Measurements from ENCODE around the gene STK11.
"Not testable (repeated sequence)": the region's sequence is repeated elsewhere in the genome, so short reads cannot be mapped to it uniquely, and the experiment has no call there.

STK11 gene

DNA sequence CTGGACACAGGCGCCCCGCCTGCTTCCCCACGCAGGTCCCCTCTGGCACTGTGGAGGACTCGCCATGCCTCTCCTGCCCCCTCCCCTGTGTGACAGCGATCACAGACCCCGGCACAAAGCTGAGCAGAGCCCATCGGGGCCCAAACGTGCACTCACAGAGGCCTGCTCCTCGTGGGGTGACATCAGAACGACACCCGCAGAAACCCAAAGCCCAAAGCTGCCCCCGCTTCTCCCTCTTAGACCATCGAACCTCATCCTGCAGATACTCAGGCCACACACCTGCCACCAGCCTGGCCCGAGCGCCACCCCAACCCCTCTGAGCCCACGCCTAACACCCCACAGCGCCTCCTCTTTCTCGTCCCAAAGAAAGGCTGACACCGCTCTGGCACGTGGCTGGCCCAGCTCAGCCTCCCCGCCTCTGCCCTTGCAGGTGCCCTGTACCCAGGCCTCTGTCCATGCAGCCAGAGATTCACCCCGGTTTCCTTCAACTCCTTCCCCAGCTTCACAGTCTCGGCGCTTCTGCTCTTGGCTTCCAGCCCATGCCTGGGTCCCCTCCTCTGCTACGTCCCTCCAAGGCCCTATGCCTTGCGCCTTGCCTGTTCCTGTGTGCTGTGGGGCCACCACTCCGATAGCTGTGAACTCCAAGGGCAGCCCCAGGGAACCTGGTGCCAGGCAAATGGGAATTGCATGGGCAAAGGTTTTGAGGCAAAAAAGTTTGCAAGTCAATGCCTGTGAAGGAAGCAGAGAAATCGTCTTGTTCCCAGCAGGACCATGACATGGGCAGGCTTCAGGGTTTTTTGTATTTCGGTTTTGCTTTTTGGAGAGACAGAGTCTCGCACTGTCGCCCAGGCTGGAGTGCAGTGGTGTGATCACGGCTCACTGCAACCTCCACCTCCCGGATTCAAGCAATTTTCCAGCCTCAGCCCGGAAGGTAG, 33.1 kb downstream of the STK11 start:
- no peak for DNase-seq

DNA sequence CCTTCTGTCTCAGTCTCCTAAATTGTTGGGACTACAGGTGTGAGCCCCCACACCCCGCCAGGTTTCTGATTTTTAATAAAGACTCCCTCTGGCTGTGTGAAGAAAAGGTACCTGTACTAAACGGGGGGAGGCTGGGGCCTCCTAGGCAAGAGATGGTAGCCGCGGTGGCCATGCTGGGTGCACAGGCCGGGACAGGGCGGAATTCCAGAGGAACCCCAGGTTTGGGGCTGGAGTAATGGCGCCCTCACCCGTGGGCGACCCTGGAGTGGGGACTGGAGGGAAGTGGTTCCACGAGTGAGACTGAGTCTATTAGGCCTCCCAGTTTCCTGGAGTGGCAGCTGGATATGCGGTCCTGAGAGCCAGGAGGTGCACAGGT, 33.8 kb downstream of the STK11 start:
- DNase-seq = no peak

DNA sequence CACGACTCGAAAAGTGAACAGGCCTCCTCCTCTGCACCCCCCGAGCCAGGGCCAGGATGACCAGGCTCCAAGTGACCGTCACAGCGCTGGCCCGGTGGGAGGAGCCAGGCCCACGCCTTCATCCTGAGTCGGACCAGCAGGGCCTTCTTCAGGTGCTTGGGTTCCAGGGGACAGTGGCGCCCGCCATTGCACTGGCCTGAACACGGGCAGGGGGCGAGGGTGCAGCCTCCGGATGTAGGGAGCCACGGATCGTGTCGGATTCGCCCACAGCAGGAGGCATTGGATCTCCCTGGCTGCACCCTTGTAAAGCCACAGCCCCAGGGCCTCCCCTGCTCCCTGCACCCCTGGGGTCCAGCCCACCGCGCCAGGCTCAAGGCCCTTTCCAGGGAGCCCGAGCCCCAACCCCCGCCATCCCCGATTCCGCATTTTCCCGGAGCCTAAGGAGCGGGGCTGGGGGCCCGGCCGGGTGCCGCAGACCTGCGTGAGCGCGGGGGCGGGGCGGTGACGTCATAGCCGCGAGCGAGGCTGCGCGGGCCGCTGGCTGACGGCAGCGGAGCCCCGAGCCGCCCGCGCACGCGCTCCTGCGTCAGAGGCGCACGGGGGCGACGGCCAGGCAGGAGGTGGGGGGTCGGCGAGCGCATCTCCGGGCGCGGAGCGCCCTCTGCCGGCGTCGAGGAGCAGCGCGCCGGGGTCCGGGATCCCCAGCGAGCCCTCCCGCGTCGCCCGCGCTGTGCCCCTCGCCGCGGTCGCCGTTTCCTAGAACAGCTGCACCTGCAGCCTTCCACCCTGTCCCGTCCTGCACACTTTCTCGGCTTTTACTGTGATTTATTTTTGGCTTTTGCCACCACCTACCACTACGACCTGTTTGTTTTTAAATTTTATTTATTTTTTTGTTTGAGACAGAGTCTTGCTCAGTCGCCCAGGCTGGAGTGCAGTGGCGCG, 34.5 kb downstream of the STK11 start:
- peak; percentile 91 for DNase-seq

DNA sequence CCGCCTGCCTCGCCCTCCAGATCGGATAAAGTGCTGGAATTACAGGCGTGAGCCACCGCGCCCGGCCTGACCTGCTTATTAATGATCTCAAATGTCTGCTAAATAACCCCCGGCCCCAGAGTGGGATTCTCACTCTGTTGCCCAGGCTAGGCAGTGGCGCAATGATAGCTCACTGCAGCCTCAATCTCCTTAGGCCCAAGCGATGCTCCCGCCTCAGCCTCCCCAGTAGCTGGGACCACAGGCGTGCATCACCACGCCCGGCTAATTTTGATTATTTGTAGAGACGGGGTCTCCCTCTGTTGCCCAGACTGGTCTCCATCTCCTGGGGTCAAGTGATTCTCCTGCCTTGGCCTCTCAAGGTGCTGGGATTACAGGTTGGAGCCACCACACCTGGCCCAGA, 35.3 kb downstream of the STK11 start:
- no peak for DNase-seq

DNA sequence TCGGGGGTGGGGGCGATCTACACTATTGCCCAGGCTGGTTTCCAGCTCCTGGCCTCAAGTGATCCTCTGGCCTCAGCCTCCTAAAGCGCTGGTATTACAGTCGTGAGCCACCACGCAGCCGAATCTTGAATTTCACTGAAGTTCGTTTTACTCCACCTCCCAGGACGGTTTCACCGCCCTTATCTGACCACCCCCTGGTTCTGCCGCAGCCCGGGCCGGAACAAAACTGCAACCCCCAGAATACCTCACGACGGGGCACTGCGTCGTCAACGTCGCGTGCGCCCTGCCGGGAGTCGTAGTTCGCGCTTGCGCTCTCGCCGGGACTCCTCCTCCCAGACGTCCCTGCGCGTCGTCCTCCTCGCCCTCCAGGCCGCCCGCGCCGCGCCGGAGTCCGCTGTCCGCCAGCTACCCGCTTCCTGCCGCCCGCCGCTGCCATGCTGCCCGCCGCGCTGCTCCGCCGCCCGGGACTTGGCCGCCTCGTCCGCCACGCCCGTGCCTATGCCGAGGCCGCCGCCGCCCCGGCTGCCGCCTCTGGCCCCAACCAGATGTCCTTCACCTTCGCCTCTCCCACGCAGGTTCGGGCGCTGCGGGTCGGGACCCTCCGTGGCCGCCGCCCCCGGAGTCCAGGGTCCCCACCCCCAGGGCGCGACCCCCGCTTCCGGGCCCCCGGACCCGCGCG, 36.0 kb downstream of the STK11 start, which contains the start of gene ATP5F1D:
ATP5F1D (plus strand) TSS at position 335 of the 679 bp plus-strand sequence; CDS start at position 435, 100 bp downstream.
- DNase-seq = peak; percentile 92

DNA sequence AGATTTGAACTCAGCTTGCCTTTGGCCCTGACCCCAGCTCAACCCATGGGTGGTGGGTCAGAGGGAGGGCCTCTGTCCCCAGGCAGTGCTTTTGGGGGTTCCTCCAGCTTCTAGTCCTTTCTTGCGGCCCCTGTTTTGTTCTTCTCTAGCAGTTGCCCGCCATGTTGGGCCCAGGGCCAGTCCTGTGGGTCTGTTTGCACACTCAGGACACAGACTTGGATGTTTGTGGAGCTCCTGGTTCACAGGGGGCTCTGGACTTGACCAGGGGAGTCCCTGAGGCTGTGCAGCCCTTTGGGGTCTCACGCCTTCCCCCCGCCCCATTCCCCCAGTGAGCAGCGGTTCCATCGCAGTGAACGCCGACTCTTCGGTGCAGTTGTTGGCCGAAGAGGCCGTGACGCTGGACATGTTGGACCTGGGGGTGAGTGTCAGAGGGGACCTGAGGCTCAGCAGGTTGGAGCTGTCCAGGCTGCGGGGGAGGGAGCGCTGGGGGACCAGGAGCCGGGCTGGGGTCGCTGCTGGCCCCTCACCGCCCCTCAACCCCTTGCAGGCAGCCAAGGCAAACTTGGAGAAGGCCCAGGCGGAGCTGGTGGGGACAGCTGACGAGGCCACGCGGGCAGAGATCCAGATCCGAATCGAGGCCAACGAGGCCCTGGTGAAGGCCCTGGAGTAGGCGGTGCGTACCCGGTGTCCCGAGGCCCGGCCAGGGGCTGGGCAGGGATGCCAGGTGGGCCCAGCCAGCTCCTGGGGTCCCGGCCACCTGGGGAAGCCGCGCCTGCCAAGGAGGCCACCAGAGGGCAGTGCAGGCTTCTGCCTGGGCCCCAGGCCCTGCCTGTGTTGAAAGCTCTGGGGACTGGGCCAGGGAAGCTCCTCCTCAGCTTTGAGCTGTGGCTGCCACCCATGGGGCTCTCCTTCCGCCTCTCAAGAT, 38.5 kb downstream of the STK11 start:
- peak; percentile 85 for DNase-seq

DNA sequence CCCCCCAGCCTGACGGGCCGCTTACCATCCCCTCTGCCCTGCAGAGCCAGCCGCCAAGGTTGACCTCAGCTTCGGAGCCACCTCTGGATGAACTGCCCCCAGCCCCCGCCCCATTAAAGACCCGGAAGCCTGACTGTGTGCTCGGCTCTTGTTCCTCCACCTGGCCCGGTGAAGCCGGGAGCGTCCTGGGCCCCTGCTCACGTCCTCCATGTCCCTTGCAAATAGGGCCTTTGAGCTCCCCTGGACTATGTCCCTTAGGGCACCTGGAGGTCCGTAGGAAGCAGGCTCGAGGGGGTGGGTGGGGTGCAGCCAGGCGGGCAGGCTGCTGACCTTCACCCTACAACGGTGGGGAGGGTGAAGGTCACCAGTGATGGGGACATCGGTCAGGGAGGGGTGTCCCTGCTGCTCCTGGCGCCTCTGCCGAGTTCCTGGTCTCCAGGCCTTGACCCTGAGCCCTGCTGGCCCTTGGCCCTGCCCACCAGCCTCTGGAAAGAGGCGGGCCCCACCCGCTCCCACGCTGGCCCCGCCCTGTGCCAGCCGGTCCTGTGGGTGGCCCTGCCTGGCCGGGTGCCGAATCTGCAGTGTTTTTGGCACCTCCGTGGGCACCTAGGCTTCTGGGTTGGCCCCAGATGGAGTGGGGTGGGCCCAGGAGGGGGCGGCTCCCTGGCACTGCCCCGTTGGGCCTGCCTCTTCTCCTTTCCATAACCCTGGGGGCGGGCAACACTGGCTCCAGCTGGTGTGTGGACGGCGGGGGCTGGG, 39.3 kb downstream of the STK11 start:
- no peak for DNase-seq

DNA sequence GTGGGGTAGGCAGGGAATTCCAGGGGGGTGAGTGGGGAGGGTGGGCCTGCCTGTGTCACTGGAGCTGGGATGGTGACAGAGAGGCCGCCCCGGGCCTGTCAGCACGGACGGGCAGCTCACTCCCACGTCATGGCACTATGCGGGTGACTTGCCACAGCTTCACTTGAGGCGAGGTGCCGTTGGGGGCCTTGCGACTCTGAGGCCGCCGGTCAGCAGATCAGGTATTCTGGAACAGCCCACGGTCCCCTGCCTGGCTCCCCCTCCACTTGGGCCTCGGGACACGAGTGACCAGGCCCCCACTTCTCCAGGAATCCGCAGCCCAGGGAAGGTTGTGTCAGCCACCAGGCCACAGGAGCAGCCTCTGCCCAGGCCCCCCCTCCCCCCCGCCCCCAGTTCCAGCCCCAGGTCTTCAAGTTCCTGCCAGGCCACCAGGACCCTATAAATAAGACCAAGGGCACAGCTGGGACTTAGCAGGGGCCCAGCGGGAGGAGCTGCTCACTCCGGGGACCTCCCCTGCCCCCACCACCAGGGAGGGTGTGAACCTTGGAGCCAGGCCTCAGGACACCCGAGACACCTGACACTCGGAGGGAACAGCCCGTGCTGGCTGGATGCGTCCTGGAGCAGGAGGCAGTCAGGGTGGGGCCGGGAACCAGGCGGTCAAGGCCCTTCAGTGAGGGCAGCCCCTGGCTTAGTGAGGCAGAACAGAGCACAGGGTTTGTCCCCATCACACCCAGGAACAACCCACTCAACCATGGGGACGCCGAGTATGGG, 40.1 kb downstream of the STK11 start:
- DNase-seq = no peak

DNA sequence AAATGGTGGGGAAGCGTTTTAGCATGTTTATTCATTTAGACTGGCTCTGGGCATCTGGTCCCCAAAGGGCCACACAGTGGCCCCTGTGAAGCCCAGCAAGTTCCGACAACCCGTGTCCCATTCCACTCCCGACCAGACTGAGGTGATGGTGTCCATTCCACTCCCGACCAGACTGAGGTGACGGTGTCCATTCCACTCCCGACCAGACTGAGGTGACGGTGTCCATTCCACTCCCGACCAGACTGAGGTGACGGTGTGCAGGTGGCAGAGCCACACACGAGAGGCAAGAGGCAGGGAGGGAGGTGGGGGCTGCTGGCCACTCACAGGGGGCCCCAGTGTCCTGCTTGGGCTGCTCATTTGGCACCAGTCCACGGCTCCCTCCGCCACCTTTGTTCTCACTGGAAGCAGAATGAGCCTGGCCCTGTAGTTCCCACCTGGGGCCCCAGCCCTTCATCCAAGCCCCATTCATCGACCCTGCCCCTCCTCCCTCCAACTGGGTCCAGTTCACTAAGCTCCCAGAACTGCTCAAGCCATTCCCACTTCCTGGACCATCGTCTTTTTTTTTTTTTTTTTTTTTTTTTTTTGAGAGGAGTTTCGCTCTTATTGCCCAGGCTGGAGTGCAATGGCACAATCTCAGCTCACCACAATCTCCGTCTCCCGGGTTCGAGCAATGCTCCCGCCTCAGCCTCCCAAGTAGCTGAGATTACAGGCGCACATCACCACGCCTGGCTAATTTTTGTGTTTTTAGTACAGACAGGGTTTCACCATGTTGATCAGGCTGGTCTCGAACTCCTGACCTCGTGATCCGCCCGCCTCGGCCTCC, 40.9 kb downstream of the STK11 start:
- not testable (repeated sequence) for DNase-seq

DNA sequence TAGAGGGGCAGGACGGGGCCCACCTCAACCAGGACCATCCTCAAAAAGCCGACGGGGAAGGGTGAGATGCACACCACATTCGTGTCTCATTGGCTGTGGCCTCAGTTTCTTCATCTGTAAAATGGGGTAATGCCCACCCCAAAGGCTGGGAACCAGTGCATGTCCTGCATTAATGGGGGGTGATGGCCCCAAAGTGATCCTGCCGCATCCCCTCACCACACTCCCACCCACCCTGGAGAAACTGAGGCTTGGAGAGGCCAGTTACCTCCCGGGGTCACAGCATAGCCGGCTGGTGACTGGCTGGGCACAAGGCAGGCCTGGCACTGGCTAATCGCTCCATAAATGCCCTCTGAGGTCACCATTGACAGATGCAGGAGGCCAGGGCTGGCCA, 42.2 kb downstream of the STK11 start:
- no peak for DNase-seq

DNA sequence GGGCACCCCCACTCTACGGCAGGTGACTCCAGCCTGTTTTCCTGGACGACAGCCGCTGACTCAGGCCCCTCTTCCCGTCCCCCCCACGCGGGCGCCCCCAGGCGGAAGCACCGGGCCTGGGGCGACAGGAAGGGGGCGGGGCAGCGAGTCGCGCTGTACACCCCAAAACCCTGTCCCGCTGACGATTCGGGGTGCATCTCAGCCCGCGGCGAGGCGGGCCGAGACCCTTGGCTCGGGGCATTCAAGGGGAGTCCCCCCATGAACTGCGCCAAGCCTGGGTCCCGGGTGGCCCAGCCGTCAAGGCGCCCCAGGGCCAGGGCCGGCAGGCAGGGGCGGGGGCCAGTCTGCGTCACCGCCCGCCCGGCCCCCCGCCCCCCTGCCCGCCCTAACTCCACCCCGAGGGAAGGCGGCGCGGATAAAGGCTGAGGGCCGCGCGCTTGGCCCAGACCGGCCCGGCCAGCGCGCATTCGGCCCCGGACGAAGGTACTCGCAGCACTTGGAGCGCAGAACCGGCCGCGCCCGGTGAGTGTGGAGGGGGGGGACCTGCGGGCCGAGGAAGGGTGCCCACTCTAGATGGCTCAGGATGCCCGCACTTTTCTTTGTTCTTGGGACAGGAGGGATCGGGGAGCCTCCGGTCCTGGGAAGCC, 42.7 kb downstream of the STK11 start, which contains the start of gene MIDN:
MIDN (plus strand) TSS at position 445 of the 647 bp plus-strand sequence. CDS start 1,714 bp downstream, outside the sequence.
- DNase-seq = peak; percentile 59

DNA sequence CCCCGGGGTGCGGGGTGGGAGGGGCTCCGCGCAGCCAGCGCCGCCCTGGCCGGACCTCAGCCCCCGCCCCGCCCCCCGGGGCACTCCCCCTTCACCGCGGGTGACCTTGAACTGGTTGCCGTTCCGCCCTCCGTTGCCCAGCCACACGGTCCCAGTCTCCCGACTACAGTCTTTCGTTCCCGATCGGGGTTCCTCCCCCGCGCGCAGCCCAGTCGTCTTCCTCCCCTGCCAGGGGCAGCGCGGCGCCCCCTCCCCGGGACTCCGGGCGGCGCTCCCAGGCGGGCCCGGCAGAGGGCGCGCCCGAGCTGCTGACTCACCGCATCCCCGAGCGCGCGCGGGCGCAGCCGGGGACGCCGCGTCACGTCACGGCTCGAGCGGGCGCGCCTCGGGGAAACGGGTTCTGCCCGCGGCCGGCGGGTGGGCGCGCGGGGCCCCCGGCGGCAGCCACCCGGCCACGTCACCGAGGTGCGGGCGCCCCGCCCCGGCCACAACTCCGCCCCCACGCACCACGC, 43.3 kb downstream of the STK11 start:
- DNase-seq = peak; percentile 81

DNA sequence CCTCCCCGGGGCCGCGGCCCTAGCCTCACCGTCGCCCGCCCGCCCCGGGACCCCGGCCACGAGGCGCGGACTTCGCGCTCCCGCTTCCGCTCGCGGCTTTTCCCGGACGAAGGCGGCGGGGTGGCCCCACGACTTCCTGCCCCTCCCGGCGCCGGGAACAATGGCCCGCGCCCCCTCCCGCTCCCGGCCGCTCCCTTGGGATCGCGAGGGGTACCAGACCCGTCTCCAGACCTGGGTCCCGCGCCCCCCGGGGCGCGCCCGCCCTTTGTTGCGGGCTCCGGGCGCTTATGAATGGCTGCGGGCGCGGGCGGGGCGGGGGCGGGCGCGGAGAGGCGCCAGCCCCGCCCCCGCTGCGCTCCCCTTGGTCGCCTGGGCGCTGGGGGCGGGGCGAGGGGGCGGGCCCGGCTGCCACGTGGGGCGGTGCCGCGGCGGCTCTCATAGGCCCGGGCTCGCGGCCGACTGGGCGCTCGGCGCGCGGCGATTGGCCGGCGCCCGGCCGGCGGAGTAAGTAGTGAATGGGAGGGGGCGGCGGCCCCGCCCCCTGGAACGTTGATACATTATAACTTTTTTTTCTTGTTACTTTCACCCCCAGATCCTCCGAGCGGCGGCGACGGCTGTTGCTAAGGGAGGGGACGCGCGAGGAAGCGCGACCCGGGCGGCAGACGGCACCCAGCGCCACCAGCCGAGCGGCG, 43.9 kb downstream of the STK11 start:
- DNase-seq = peak; percentile 92

DNA sequence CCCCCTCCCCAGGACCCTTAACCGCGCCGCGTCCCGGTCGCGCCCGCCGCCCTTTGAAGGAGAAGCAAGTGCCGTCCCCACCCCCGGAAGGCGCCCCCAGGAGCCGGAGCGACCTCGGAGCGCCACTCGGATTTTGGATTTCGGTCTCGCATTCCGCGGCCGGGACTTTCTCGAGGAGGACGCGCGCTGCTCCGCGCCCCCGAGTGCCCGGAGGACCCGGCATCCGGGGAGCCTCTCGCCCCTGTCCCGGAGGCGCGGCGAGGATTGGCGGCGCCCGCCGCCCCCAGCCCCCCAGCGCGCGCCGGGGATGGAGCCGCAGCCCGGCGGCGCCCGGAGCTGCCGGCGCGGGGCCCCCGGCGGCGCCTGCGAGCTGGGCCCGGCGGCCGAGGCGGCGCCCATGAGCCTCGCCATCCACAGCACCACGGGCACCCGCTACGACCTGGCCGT, 44.4 kb downstream of the STK11 start:
- no peak for DNase-seq

DNA sequence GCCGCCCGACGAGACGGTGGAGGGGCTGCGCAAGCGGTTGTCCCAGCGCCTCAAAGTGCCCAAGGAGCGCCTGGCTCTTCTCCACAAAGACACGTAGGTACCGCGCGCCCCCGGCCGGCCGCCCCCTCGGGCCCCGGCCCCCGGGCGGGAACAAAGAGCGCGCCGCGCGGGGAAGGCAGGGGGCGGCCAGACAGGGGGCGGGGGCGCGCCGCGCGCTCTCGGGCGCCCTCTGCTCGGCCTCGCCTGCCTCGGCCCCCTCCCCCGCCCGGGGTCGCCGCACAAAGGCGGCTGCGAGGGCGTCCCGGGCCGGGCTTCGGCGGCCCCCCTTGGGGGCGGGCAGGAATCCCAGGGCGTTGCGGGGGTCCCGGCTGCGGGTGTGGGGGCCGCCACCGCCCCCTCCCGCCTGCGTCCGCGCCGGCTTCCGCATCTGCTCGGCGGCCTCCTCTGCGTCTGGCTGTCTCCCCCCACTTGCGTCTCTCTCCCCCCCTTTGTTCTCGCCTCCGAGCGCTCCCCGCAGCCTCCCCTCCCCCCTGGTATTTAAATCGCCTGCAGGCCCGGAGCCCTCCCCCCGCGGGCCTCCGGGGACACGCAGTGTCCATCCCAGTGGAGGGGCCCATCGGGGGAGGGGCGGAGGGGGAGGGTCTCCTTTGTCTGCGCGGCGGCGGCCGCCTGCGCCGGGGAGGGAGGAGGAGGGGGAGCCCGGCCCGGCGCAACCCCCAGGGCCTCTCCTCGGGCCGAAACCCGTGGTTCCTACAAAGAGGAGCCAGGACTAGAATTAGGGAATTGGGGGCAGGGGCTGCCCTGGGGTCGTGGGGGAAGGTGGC, 45.1 kb downstream of the STK11 start:
- no peak for DNase-seq

DNA sequence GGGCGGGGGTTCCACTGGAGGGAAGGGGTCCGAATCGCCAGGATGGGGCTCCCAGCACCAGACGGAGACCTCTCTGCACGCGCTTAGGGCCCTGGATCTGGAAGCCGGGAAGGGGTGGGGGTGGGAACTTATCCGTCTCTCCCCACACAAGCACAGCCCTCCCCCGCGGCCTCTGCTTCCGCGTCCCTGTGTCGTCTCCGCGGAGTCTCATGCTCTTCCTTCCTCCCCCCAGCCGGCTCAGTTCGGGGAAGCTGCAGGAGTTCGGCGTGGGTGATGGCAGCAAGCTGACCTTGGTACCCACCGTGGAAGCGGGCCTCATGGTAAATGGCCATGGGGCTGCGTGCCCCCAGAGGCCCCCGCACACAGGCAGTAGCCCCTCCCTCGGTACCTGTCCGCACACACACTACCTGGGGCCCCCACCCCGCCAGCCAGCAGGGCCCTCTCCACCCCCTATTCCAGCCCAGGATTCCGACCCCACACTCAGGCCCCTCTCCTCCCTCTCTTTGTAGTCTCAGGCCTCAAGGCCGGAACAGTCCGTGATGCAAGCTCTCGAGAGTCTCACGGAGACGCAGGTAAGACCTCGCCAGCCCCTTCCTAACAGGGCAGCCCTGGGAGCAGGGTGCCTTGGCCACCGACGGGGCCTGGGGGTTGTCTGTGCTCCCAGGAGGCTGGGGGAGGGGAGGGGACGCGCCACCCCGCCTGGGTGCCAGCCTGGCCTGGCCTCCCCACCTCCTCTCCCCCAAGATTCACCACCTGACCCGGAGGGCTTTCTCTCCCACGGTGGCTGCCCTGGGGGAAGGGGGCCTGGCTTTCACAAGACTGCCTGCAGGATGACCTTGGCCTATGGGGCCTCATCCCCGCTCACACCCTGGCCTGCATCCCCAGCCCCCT, 46.0 kb downstream of the STK11 start:
- DNase-seq = peak; percentile 65
